Measurements from ENCODE around the gene HSDL2. TPM values are rescaled to one million over a fixed set of nuclear protein-coding genes. Genes with fewer than 3 reads are reported as not detected.

HSDL2 gene
- total and polyA plus RNA-seq, 2 donors (not counting 1 experiment from before 2014, with no cell fraction given), result 47.9 to 49.9 TPM

- Histone ChIP-seq H3K9me3 (ENCODE audit: control insufficient read depth, insufficient read depth, low read depth, low read length) (no peaks in the 10 kb centered on the region), H3K36me3 (ENCODE audit: control insufficient read depth, insufficient read depth, low read length) (peaks cover 3% of the 10 kb centered on the region), H3K27me3 (ENCODE audit: control insufficient read depth, insufficient read depth, low read length) (no peaks in the 10 kb centered on the region), H3K27ac (ENCODE audit: insufficient read depth, low read length) (no peak overlapping the region), H4K20me1 (ENCODE audit: control insufficient read depth, extremely low read depth, insufficient read depth, low read length) (no peaks in the 10 kb centered on the region), H3K9ac (ENCODE audit: insufficient read depth, low read length) (no peak overlapping the region), H3K79me2 (ENCODE audit: control insufficient read depth, insufficient read depth, low read length) (no peaks in the 10 kb centered on the region), H3K4me3 (replicated peaks in 1 of 4; ENCODE audit: control extremely low read depth in 1 of 4, insufficient read depth in 1 of 4, low read depth in 3 of 4, low read length in 4 of 4) (no peak overlapping the region), H3K4me2 (ENCODE audit: extremely low read depth, insufficient read depth, low read length) (no peak overlapping the region), H2AFZ (ENCODE audit: low read length) (no peak overlapping the region), H3K4me1 (ENCODE audit: control insufficient read depth, extremely low read depth, insufficient read depth, low read length) (peaks cover 2% of the 10 kb centered on the region)
- TF ChIP-seq EZH2 (IDR thresholded peaks at IDR 0.05; ENCODE audit: low read length, missing control alignments), result no peak
- TF ChIP-seq, protein P1, sequence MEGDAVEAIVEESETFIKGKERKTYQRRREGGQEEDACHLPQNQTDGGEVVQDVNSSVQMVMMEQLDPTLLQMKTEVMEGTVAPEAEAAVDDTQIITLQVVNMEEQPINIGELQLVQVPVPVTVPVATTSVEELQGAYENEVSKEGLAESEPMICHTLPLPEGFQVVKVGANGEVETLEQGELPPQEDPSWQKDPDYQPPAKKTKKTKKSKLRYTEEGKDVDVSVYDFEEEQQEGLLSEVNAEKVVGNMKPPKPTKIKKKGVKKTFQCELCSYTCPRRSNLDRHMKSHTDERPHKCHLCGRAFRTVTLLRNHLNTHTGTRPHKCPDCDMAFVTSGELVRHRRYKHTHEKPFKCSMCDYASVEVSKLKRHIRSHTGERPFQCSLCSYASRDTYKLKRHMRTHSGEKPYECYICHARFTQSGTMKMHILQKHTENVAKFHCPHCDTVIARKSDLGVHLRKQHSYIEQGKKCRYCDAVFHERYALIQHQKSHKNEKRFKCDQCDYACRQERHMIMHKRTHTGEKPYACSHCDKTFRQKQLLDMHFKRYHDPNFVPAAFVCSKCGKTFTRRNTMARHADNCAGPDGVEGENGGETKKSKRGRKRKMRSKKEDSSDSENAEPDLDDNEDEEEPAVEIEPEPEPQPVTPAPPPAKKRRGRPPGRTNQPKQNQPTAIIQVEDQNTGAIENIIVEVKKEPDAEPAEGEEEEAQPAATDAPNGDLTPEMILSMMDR (conservative IDR thresholded peaks at IDR 0.05 in 1 of 2, IDR thresholded peaks at IDR 0.05 in 1 of 2; ENCODE audit: low read depth in 1 of 2, low read length in 2 of 2), result no peak
- no peak for DNase-seq (ENCODE audit: low read depth in 2 of 2)
These were observed 66.2 kb downstream of the HSDL2 start for GRCh38 chr9:112446080-112446479.

GRCh38 chr9:112446526-112446925 is 66.6 kb downstream of the HSDL2 start:
- H3K4me2 ChIP-seq (ENCODE audit: extremely low read depth, insufficient read depth, low read length), result no peak overlapping the region

GRCh38 chr9:112447283-112447761 is 67.4 kb downstream of the HSDL2 start:
- H3K36me3 ChIP-seq (ENCODE audit: control insufficient read depth, insufficient read depth, low read length), result peaks cover 3% of the 10 kb centered on the region
- no peak overlapping the region for H3K27ac ChIP-seq (ENCODE audit: insufficient read depth, low read length)
- no peaks in the 10 kb centered on the region for H3K27me3 ChIP-seq (ENCODE audit: control insufficient read depth, insufficient read depth, low read length)
- H3K9me3 ChIP-seq (ENCODE audit: control insufficient read depth, insufficient read depth, low read depth, low read length), result no peaks in the 10 kb centered on the region
- H3K4me2 ChIP-seq (ENCODE audit: extremely low read depth, insufficient read depth, low read length), result no peak overlapping the region
- no peaks in the 10 kb centered on the region for H3K79me2 ChIP-seq (ENCODE audit: control insufficient read depth, insufficient read depth, low read length)
- H3K4me1 ChIP-seq (ENCODE audit: control insufficient read depth, extremely low read depth, insufficient read depth, low read length), result peaks cover 2% of the 10 kb centered on the region
- H3K9ac ChIP-seq (ENCODE audit: insufficient read depth, low read length), result no peak overlapping the region
- no peak for TF ChIP-seq EZH2 (IDR thresholded peaks at IDR 0.05; ENCODE audit: low read length, missing control alignments)
- TF ChIP-seq, protein P1 (conservative IDR thresholded peaks at IDR 0.05 in 1 of 2, IDR thresholded peaks at IDR 0.05 in 1 of 2; ENCODE audit: low read depth in 1 of 2, low read length in 2 of 2), result no peak
- peak; percentile 8 to 43 for DNase-seq (ENCODE audit: low read depth in 2 of 2)
- H4K20me1 ChIP-seq (ENCODE audit: control insufficient read depth, extremely low read depth, insufficient read depth, low read length), result no peaks in the 10 kb centered on the region
- H3K4me3 ChIP-seq (replicated peaks in 1 of 4; ENCODE audit: control extremely low read depth in 1 of 4, insufficient read depth in 1 of 4, low read depth in 3 of 4, low read length in 4 of 4), result no peak overlapping the region
- H2AFZ ChIP-seq (ENCODE audit: low read length), result no peak overlapping the region

More at GRCh38 chr9:112446526-112446925, 66.6 kb downstream of the HSDL2 start:
- no peaks in the 10 kb centered on the region for H3K27me3 ChIP-seq (ENCODE audit: control insufficient read depth, insufficient read depth, low read length)
- peaks cover 3% of the 10 kb centered on the region for H3K36me3 ChIP-seq (ENCODE audit: control insufficient read depth, insufficient read depth, low read length)
- H3K79me2 ChIP-seq (ENCODE audit: control insufficient read depth, insufficient read depth, low read length), result no peaks in the 10 kb centered on the region
- DNase-seq (ENCODE audit: low read depth in 2 of 2), result no peak
- H2AFZ ChIP-seq (ENCODE audit: low read length), result no peak overlapping the region
- no peaks in the 10 kb centered on the region for H3K9me3 ChIP-seq (ENCODE audit: control insufficient read depth, insufficient read depth, low read depth, low read length)
- no peak overlapping the region for H3K27ac ChIP-seq (ENCODE audit: insufficient read depth, low read length)
- TF ChIP-seq EZH2 (IDR thresholded peaks at IDR 0.05; ENCODE audit: low read length, missing control alignments), result no peak
- TF ChIP-seq, protein P1 (conservative IDR thresholded peaks at IDR 0.05 in 1 of 2, IDR thresholded peaks at IDR 0.05 in 1 of 2; ENCODE audit: low read depth in 1 of 2, low read length in 2 of 2), result no peak
- no peaks in the 10 kb centered on the region for H4K20me1 ChIP-seq (ENCODE audit: control insufficient read depth, extremely low read depth, insufficient read depth, low read length)
- H3K4me3 ChIP-seq (replicated peaks in 1 of 4; ENCODE audit: control extremely low read depth in 1 of 4, insufficient read depth in 1 of 4, low read depth in 3 of 4, low read length in 4 of 4), result no peak overlapping the region
- H3K9ac ChIP-seq (ENCODE audit: insufficient read depth, low read length), result no peak overlapping the region
- H3K4me1 ChIP-seq (ENCODE audit: control insufficient read depth, extremely low read depth, insufficient read depth, low read length), result peaks cover 2% of the 10 kb centered on the region

All from fibroblast of lung (primary cell).